Adrenal gland (tissue), 5 donors: ENCODE measurements around the gene CORT.

Experiments
- POLR2A ChIP-seq, 2 donors: fragments of 450-650 bp; IDR thresholded peaks; one replicate each; pipeline ENCODE4 v1.6.1; 2017; ENCODE audit warnings: antibody characterized with exemption in 2 of 2, mild to moderate bottlenecking in 2 of 2, moderate library complexity in 1 of 2
- TF ChIP-seq, protein P1 (sequence below), 6 experiments: fragments of 450-650 bp in 4 of 6; fragments of 200-600 bp in 2 of 6; sonication (generic) in 1 of 6; IDR thresholded peaks; 1 replicate in 5 of 6; 2 replicates in 1 of 6; pipeline versions ENCODE4 v1.5.1 to v1.8.0; 2016 to 2021; ENCODE audit warnings: antibody characterized with exemption in 6 of 6, mild to moderate bottlenecking in 2 of 6, moderate library complexity in 1 of 6
- donor health status: DM: no; HTN: no; CAD: no.

DNA sequence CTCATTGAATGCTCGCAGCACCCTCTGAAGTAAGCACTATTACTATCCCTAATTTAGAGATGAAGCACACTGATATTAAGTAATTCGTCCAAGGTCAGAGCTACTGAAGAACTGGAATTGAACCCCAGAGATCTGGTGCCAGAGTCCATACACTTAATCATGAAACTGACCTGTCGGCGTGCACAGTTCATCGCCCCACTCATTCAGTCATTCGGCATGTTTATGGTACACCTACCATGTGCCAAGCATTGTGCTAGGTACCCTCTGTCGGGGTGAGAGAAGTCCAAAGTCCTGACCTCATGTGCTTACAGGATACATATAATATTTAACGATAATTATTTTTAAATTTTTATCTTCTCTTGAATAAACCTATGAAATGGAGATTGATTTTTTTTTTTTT, 25.2 kb upstream of the CORT start:
- TF ChIP-seq, protein P1, sequence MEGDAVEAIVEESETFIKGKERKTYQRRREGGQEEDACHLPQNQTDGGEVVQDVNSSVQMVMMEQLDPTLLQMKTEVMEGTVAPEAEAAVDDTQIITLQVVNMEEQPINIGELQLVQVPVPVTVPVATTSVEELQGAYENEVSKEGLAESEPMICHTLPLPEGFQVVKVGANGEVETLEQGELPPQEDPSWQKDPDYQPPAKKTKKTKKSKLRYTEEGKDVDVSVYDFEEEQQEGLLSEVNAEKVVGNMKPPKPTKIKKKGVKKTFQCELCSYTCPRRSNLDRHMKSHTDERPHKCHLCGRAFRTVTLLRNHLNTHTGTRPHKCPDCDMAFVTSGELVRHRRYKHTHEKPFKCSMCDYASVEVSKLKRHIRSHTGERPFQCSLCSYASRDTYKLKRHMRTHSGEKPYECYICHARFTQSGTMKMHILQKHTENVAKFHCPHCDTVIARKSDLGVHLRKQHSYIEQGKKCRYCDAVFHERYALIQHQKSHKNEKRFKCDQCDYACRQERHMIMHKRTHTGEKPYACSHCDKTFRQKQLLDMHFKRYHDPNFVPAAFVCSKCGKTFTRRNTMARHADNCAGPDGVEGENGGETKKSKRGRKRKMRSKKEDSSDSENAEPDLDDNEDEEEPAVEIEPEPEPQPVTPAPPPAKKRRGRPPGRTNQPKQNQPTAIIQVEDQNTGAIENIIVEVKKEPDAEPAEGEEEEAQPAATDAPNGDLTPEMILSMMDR (IDR thresholded peaks at IDR 0.05) = no peak
- no peak for TF ChIP-seq POLR2A (IDR thresholded peaks at IDR 0.05)
